Testis (tissue), 2 donors: ENCODE results near the gene C1orf141.

Source experiments
- CTCF ChIP-seq, 3 experiments: fragments of 450-650 bp in 2 of 3; fragments of 200-600 bp in 1 of 3; sonication (generic) in 1 of 3; IDR thresholded peaks; one replicate each; pipeline ENCODE4 v1.5.1; 2016 to 2019; ENCODE audit warnings: antibody characterized with exemption in 3 of 3, mild to moderate bottlenecking in 2 of 3, moderate library complexity in 1 of 3
- POLR2A ChIP-seq: fragments of 450-650 bp; IDR thresholded peaks from one replicate; pipeline ENCODE4 v1.6.1; 2017; ENCODE audit warnings: antibody characterized with exemption, mild to moderate bottlenecking, moderate library complexity

- TF ChIP-seq POLR2A: no peak
- no peak for TF ChIP-seq CTCF (IDR thresholded peaks at IDR 0.05)
These were observed 39.2 kb upstream of the C1orf141 start for GRCh38 chr1:67173988-67174387.
